H1 (cell line): Measurements from ENCODE around the gene GATB. TPM values are rescaled to one million over a fixed set of nuclear protein-coding genes. Genes with fewer than 3 reads are reported as not detected.

Source experiments
- CTCF ChIA-PET: fragments of 300-600 bp; sonication (Branson Sonifier 250); formaldehyde crosslinking; loops from one replicate; lab custom pipeline; 2021; ENCODE audit not compliant: partially characterized antibody; lab: Charles Lee
- POLR2A ChIA-PET: fragments of 300-600 bp; sonication (Branson Sonifier 250); formaldehyde crosslinking; loops from one replicate; lab custom pipeline; 2021; ENCODE audit warnings: inconsistent platforms; ENCODE audit not compliant: partially characterized antibody; lab: Charles Lee
- DNase-seq, 2 experiments: peaks; one replicate each; pipeline versions ENCODE4 v3.0.0 to v3.0.0-alpha.2; 2010 to 2022; ENCODE audit warnings: low spot score in 2 of 2, low read depth in 1 of 2, mixed read lengths in 1 of 2
- FAIRE-seq: peaks from 2 replicates; lab custom pipeline; 2011; peaks lifted over from hg19 to GRCh38; lab: Jason Lieb, UNC
- H2AFZ ChIP-seq: 2 replicates; pipeline ENCODE4 v1.8.1; 2012; ENCODE audit warnings: low read length, inconsistent platforms
- H2AK5ac ChIP-seq: 2 replicates; pipeline ENCODE4 v1.6.1; 2013; ENCODE audit warnings: low read depth, low read length
- H2BK120ac ChIP-seq: replicated peaks from 2 replicates; pipeline ENCODE3; 2013; ENCODE audit warnings: low read depth, low read length, inconsistent platforms
- H2BK12ac ChIP-seq: 2 replicates; pipeline ENCODE4 v1.6.1; 2013; ENCODE audit warnings: low read depth, low read length
- H2BK15ac ChIP-seq: 2 replicates; pipeline ENCODE4 v1.6.1; 2013; ENCODE audit warnings: low read length
- H2BK20ac ChIP-seq: 2 replicates; pipeline ENCODE4 v1.6.1; 2013; ENCODE audit warnings: low read length
- H2BK5ac ChIP-seq: 2 replicates; pipeline ENCODE4 v1.6.1; 2013; ENCODE audit warnings: low read depth, low read length
- H3K14ac ChIP-seq: 2 replicates; pipeline ENCODE4 v1.6.1; 2013; ENCODE audit warnings: inconsistent platforms; ENCODE audit not compliant: insufficient read length
- H3K18ac ChIP-seq: 2 replicates; pipeline ENCODE4 v1.6.1; 2013; ENCODE audit warnings: low read length; ENCODE audit errors: extremely low read depth
- H3K23ac ChIP-seq: 2 replicates; pipeline ENCODE4 v1.6.1; 2013; ENCODE audit warnings: inconsistent platforms; ENCODE audit not compliant: insufficient read length
- H3K23me2 ChIP-seq: 2 replicates; pipeline ENCODE4 v1.6.1; 2013; ENCODE audit warnings: low read depth, low read length
- H3K27ac ChIP-seq: 2 replicates; pipeline ENCODE4 v1.6.1; 2011; ENCODE audit warnings: low read depth, low read length, inconsistent platforms
- H3K27me3 ChIP-seq, 4 experiments: replicated peaks in 1 of 4; 1 replicate in 1 of 4; 2 replicates in 3 of 4; pipeline versions ENCODE4 v1.6.1 to v1.8.1; 2011 to 2013; ENCODE audit warnings: low read length in 3 of 4, mild to moderate bottlenecking in 3 of 4, inconsistent platforms in 2 of 4, mixed read lengths in 2 of 4, moderate library complexity in 1 of 4; ENCODE audit not compliant: control insufficient read depth in 3 of 4, insufficient read depth in 3 of 4; ENCODE audit errors: extremely low read depth in 1 of 4
- H3K36me3 ChIP-seq, 4 experiments: 2 replicates each; pipeline versions ENCODE4 v1.6.1 to v1.8.1; 2011 to 2013; ENCODE audit warnings: mild to moderate bottlenecking in 4 of 4, low read length in 3 of 4, moderate library complexity in 2 of 4, control low read depth in 1 of 4, inconsistent platforms in 1 of 4; ENCODE audit not compliant: insufficient read depth in 4 of 4, control insufficient read depth in 2 of 4
- H3K4ac ChIP-seq: replicated peaks from 2 replicates; pipeline ENCODE3; 2013; ENCODE audit warnings: low read length, low read depth, mixed read lengths, inconsistent platforms; ENCODE audit not compliant: insufficient read length
- H3K4me1 ChIP-seq, 4 experiments: replicated peaks in 1 of 4; 1 replicate in 1 of 4; 2 replicates in 3 of 4; pipeline versions ENCODE4 v1.6.1 to v1.8.1; 2011 to 2013; ENCODE audit warnings: low read length in 3 of 4, inconsistent platforms in 2 of 4, mixed read lengths in 1 of 4; ENCODE audit not compliant: insufficient read depth in 4 of 4, control insufficient read depth in 3 of 4
- H3K4me2 ChIP-seq, 2 experiments: 2 replicates each; pipeline versions ENCODE4 v1.6.1 to v1.8.1; 2011 to 2013; ENCODE audit warnings: low read depth in 2 of 2, low read length in 2 of 2, control low read depth in 1 of 2, inconsistent platforms in 1 of 2, mild to moderate bottlenecking in 1 of 2; ENCODE audit not compliant: insufficient read depth in 1 of 2
- H3K4me3 ChIP-seq, 4 experiments: fragments of 200-600, 300-600 bp in 1 of 4; sonication (generic), shearing (Covaris generic), sonication (Bioruptor Twin) in 1 of 4; 2 replicates each; pipeline versions ENCODE4 v1.5.1 to v1.8.1; 2011 to 2016; ENCODE audit warnings: low read length in 4 of 4, low read depth in 3 of 4, control low read depth in 2 of 4, inconsistent platforms in 2 of 4, mild to moderate bottlenecking in 2 of 4, mixed read lengths in 1 of 4, moderate library complexity in 1 of 4; ENCODE audit not compliant: insufficient read depth in 2 of 4; ENCODE audit errors: extremely low read depth in 1 of 4
- H3K56ac ChIP-seq: replicated peaks from 2 replicates; pipeline ENCODE3; 2013; ENCODE audit warnings: low read depth, mild to moderate bottlenecking, mixed read lengths, low read length, inconsistent platforms; ENCODE audit not compliant: insufficient read length
- H3K79me1 ChIP-seq: 2 replicates; pipeline ENCODE4 v1.6.1; 2013; ENCODE audit warnings: low read depth, low read length, control low read depth
- H3K79me2 ChIP-seq, 2 experiments: 2 replicates each; pipeline versions ENCODE4 v1.6.1 to v1.8.1; 2012 to 2013; ENCODE audit warnings: low read length in 2 of 2, mild to moderate bottlenecking in 2 of 2, inconsistent platforms in 1 of 2; ENCODE audit not compliant: insufficient read depth in 2 of 2, control insufficient read depth in 1 of 2
- H3K9ac ChIP-seq, 4 experiments: replicated peaks in 1 of 4; 1 replicate in 1 of 4; 2 replicates in 3 of 4; pipeline versions ENCODE4 v1.6.1 to v1.8.1; 2011 to 2013; ENCODE audit warnings: low read depth in 3 of 4, low read length in 3 of 4, control low read depth in 2 of 4, mild to moderate bottlenecking in 2 of 4, moderate library complexity in 2 of 4, inconsistent platforms in 1 of 4; ENCODE audit errors: extremely low read depth in 1 of 4
- H3K9me3 ChIP-seq, 2 experiments: 2 replicates each; pipeline versions ENCODE4 v1.6.1 to v1.8.1; 2012 to 2013; ENCODE audit warnings: mild to moderate bottlenecking in 2 of 2, moderate library complexity in 2 of 2, control low read depth in 1 of 2, inconsistent platforms in 1 of 2, low read depth in 1 of 2, low read length in 1 of 2, mixed read lengths in 1 of 2; ENCODE audit not compliant: insufficient read depth in 2 of 2
- H4K20me1 ChIP-seq, 2 experiments: replicated peaks in 1 of 2; 2 replicates each; pipeline versions ENCODE3 to v1.8.1; 2011 to 2013; ENCODE audit warnings: inconsistent platforms in 2 of 2, low read length in 2 of 2, mild to moderate bottlenecking in 1 of 2; ENCODE audit not compliant: insufficient read depth in 2 of 2, control insufficient read depth in 1 of 2
- H4K5ac ChIP-seq: 2 replicates; pipeline ENCODE4 v1.6.1; 2013; ENCODE audit warnings: low read length, low read depth, mixed read lengths, inconsistent platforms; ENCODE audit not compliant: insufficient read length
- H4K8ac ChIP-seq: 2 replicates; pipeline ENCODE4 v1.8.0; 2013; ENCODE audit warnings: mild to moderate bottlenecking, moderate library complexity, low read length, inconsistent platforms; ENCODE audit not compliant: insufficient read depth; ENCODE audit errors: extremely low read depth
- H4K91ac ChIP-seq: replicated peaks from 2 replicates; pipeline ENCODE3; 2013; ENCODE audit warnings: low read length, mixed read lengths, inconsistent platforms; ENCODE audit not compliant: insufficient read length
- CBX8 ChIP-seq: fragments of 300-800, 300-1000 bp; sonication (generic); IDR thresholded peaks from 2 replicates; pipeline ENCODE4 v1.7.1; 2016; ENCODE audit warnings: low read depth, low read length, borderline replicate concordance
- CHD1 ChIP-seq: IDR thresholded peaks from 2 replicates; pipeline ENCODE4 v1.6.1; 2012; ENCODE audit warnings: low read depth, low read length, improper control_type of control experiment
- CREB1 ChIP-seq: IDR thresholded peaks from 2 replicates; pipeline ENCODE4 v1.6.1; 2012; ENCODE audit warnings: inconsistent platforms
- E2F6 ChIP-seq: IDR thresholded peaks from 2 replicates; pipeline ENCODE4 v1.6.1; 2012; ENCODE audit warnings: inconsistent platforms
- HDAC6 ChIP-seq: IDR thresholded peaks from one replicate; pipeline ENCODE4 v1.7.1; 2012; ENCODE audit warnings: low read depth, mild to moderate bottlenecking, inconsistent platforms, low read length, moderate library complexity
- NANOG ChIP-seq: IDR thresholded peaks from 2 replicates; pipeline ENCODE4 v1.6.1; 2011; ENCODE audit warnings: low read length, low read depth, mild to moderate bottlenecking, inconsistent platforms; ENCODE audit not compliant: insufficient read depth, poor library complexity, severe bottlenecking
- POU5F1 ChIP-seq: IDR thresholded peaks from 2 replicates; pipeline ENCODE4 v1.6.1; 2011; ENCODE audit warnings: low read depth, mild to moderate bottlenecking, low read length, moderate library complexity
- SP2 ChIP-seq: IDR thresholded peaks from 2 replicates; pipeline ENCODE4 v1.6.1; 2012; ENCODE audit warnings: mild to moderate bottlenecking, low read length, inconsistent platforms
- SRF ChIP-seq: IDR thresholded peaks from 2 replicates; pipeline ENCODE4 v1.6.1; 2011; ENCODE audit warnings: mild to moderate bottlenecking, low read depth, low read length, moderate library complexity
- TAF7 ChIP-seq: optimal IDR thresholded peaks from 2 replicates; pipeline ENCODE3; 2011; ENCODE audit warnings: low read depth, mild to moderate bottlenecking, inconsistent platforms, low read length, moderate library complexity, borderline replicate concordance
- TEAD4 ChIP-seq: IDR thresholded peaks from 2 replicates; pipeline ENCODE4 v1.6.1; 2012; ENCODE audit warnings: low read depth, low read length, inconsistent platforms, mixed read lengths
- YY1 ChIP-seq: IDR thresholded peaks from 2 replicates; pipeline ENCODE4 v1.6.1; 2011; ENCODE audit warnings: low read depth, mild to moderate bottlenecking, low read length
- WGBS, 2 experiments: shearing (Covaris generic) in 1 of 2; methylation state at CpG; one replicate each; pipeline versions ENCODE4 v1.1.6 to v1.1.7; 2013 to 2015; ENCODE audit warnings: low lambda C conversion rate in 2 of 2, mixed read lengths in 2 of 2, inconsistent platforms in 1 of 2, low coverage in 1 of 2, missing lambda C conversion rate in 1 of 2; ENCODE audit not compliant: insufficient replicate concordance in 2 of 2, insufficient coverage in 1 of 2, insufficient read length in 1 of 2; ENCODE audit errors: extremely low coverage in 1 of 2, missing lambda C conversion rate in 1 of 2; 5-methylcytosine and 5-hydroxymethylcytosine counted together
- polyA plus RNA-seq, 7 experiments: library from polyadenylated mRNA; depleted of rRNA in 3 of 7; stranded (reverse) in 5 of 7; unstranded in 2 of 7; fragments of >200 nt in 5 of 7; fragments of 200-250 nt in 2 of 7; gene quantifications; 1 replicate in 5 of 7; 2 replicates in 1 of 7; 4 replicates in 1 of 7; pipeline versions ENCODE4 v1.2.1 to v1.2.3, GENCODE V29; 2011 to 2013; ENCODE audit warnings: missing spikeins in 2 of 7, mixed read lengths in 2 of 7
- total RNA-seq: library from RNA; stranded (reverse); fragmentation: NEBNext Ultra II Directional; extraction: Animal tissue kit (Norgen Biotek cat#: 25700); gene quantifications from 2 replicates; pipeline ENCODE4 v1.2.1, GENCODE V29; 2021
- TF ChIP-seq, protein P1 (sequence below): IDR thresholded peaks from 2 replicates; pipeline ENCODE4 v1.6.1; 2012; ENCODE audit warnings: inconsistent platforms

The GATB gene
- total and polyA plus RNA-seq, 2 of the 8 experiments (the other 6 are each of a cell fraction or from before 2014, with no cell fraction given), result 15.3 to 18.0 TPM

DNA sequence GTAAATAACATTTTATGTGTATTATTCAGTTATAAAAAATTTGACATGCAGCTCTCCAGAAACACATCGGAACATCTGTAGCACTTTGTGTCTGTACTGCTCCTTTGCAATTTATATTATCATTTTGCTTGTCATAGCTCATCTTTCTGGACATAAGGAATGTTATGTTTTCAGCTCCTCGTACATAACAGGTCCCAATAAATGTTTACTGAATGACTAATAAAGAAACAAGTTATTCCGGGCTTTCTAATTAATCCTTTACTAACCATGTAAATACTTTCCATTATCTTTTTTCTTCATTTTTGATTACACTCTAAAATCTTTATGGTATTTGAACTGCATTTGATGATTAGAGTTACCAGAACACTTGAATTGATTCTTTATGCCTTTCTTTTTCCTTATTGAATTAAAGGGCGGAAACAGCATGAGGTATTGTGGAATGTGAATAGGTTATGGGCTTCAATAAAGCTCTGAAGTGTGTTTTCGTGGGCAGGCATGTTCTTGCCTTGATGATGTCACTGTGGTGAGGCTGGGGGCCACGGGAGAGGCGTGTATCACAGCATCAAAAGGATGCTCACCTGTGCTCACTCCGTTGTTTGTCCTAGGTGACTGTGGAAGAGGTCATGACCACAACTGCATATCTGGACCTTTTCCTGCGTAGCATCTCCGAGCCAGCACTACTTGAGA is 131.6 kb downstream of the GATB start:
- no peak overlapping the region for H2BK15ac ChIP-seq
- H4K5ac ChIP-seq, result no peak overlapping the region
- no peak overlapping the region for H2AK5ac ChIP-seq
- WGBS, 2 experiments, result 90% methylated on average over 10 of the region's 10 CpGs; no CpG with 5 or more reads in 1 of the 2 experiments
- peaks cover 0 to 2% of the 10 kb centered on the region in 2 experiments for H4K20me1 ChIP-seq
- H3K79me1 ChIP-seq, result no peaks in the 10 kb centered on the region
- H3K79me2 ChIP-seq, result no peaks in the 10 kb centered on the region
- H2AFZ ChIP-seq, result no peak overlapping the region
- no peak overlapping the region for H2BK5ac ChIP-seq
- H3K9ac ChIP-seq, result no peak overlapping the region
- H3K56ac ChIP-seq, result no peak overlapping the region
- H3K36me3 ChIP-seq, result peaks cover 0 to 6% (median 2%) of the 10 kb centered on the region in 4 experiments; a peak in 4 of 8 replicates
- no peak overlapping the region for H3K18ac ChIP-seq
- H2BK12ac ChIP-seq, result no peak overlapping the region
- no peaks in the 10 kb centered on the region for H3K27me3 ChIP-seq
- no peak overlapping the region for H3K23ac ChIP-seq
- TF ChIP-seq CHD1, result no peak
- TF ChIP-seq E2F6, result no peak
- TF ChIP-seq CREB1, result no peak
- TF ChIP-seq POU5F1, result no peak
- TF ChIP-seq CBX8, result no peak
- no peak for TF ChIP-seq SP2
- TF ChIP-seq YY1, result no peak
- TF ChIP-seq NANOG, result no peak
- TF ChIP-seq, protein P1, sequence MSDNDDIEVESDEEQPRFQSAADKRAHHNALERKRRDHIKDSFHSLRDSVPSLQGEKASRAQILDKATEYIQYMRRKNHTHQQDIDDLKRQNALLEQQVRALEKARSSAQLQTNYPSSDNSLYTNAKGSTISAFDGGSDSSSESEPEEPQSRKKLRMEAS, result no peak
- no peak for TF ChIP-seq SRF
- TF ChIP-seq TEAD4, result no peak
- no peak for TF ChIP-seq TAF7
- TF ChIP-seq HDAC6, result no peak
- FAIRE-seq (no peak), DNase-seq (no peak)
- H2BK120ac ChIP-seq, result no peak overlapping the region
- H3K4me2 ChIP-seq, result no peak overlapping the region
- H3K9me3 ChIP-seq, result no peaks in the 10 kb centered on the region
- no peak overlapping the region for H3K4me3 ChIP-seq
- H3K27ac ChIP-seq, result no peak overlapping the region
- H3K4me1 ChIP-seq, result peaks cover 0 to 3% (median under 1%) of the 10 kb centered on the region in 4 experiments; a peak in 2 of 7 replicates
- ChIA-PET POLR2A (no interaction called here), CTCF (interaction anchor here (0.6 to 6.4 kb wide), 4 partner anchors 16 to 140 kb away, joined by 3 to 32 read pairs (median 4); no protein-coding TSS in a partner anchor)
- H3K14ac ChIP-seq, result no peak overlapping the region
- H2BK20ac ChIP-seq, result no peak overlapping the region
- H3K23me2 ChIP-seq, result no peaks in the 10 kb centered on the region
- H3K4ac ChIP-seq, result no peak overlapping the region
- H4K91ac ChIP-seq, result no peak overlapping the region
- no peak overlapping the region for H4K8ac ChIP-seq
